Measurements from ENCODE around the gene TSPAN31.

Gene TSPAN31

GRCh38 chr12:57740656-57741412 is 4.0 kb upstream of the TSPAN31 start:
- TF ChIP-seq TCF4 (CRISPR knock-in tag; IDR thresholded peaks at IDR 0.05; ENCODE audit: borderline replicate concordance) (no peak), CSRNP3 (CRISPR knock-in tag; IDR thresholded peaks at IDR 0.05) (no peak), GLIS3 (CRISPR knock-in tag; IDR thresholded peaks at IDR 0.05) (no peak), PPARA (CRISPR knock-in tag; IDR thresholded peaks at IDR 0.05; ENCODE audit: borderline replicate concordance) (no peak), RARB (CRISPR knock-in tag; IDR thresholded peaks at IDR 0.05) (no peak), CREB5 (CRISPR knock-in tag; IDR thresholded peaks at IDR 0.05; ENCODE audit: low read depth) (no peak), TSHZ2 (CRISPR knock-in tag; IDR thresholded peaks at IDR 0.05) (no peak), OSR1 (CRISPR knock-in tag; IDR thresholded peaks at IDR 0.05) (no peak), ZC3H10 (CRISPR knock-in tag; IDR thresholded peaks at IDR 0.05) (no peak), ZFP30 (CRISPR knock-in tag; IDR thresholded peaks at IDR 0.05) (no peak), ZNF565 (CRISPR knock-in tag; conservative IDR thresholded peaks at IDR 0.05; ENCODE audit: low read depth) (no peak)
- ATAC-seq = no peak

- no peak for ATAC-seq
- no peak for TF ChIP-seq RARB (CRISPR knock-in tag; IDR thresholded peaks at IDR 0.05)
- TF ChIP-seq ARNTL (CRISPR knock-in tag; IDR thresholded peaks at IDR 0.05; ENCODE audit: borderline replicate concordance, low read depth) = no peak
- TF ChIP-seq PATZ1 (CRISPR knock-in tag; IDR thresholded peaks at IDR 0.05; ENCODE audit: borderline replicate concordance) = no peak
- TF ChIP-seq CREB5 (CRISPR knock-in tag; IDR thresholded peaks at IDR 0.05; ENCODE audit: low read depth) = no peak
- TF ChIP-seq CSDC2 (CRISPR knock-in tag; IDR thresholded peaks at IDR 0.05) = no peak
These were observed 3.4 kb upstream of the TSPAN31 start for GRCh38 chr12:57741413-57741789.

- TF ChIP-seq ESRRG (CRISPR knock-in tag; IDR thresholded peaks at IDR 0.05) = no peak
- TF ChIP-seq TSHZ2 (CRISPR knock-in tag; IDR thresholded peaks at IDR 0.05) = no peak
- TF ChIP-seq PATZ1 (CRISPR knock-in tag; IDR thresholded peaks at IDR 0.05; ENCODE audit: borderline replicate concordance) = no peak
- TF ChIP-seq ZFP30 (CRISPR knock-in tag; IDR thresholded peaks at IDR 0.05) = no peak
- TF ChIP-seq ZC3H10 (CRISPR knock-in tag; IDR thresholded peaks at IDR 0.05) = no peak
- TF ChIP-seq OSR1 (CRISPR knock-in tag; IDR thresholded peaks at IDR 0.05) = no peak
- no peak for TF ChIP-seq SNAI2 (CRISPR knock-in tag; IDR thresholded peaks at IDR 0.05)
- TF ChIP-seq GLIS3 (CRISPR knock-in tag; IDR thresholded peaks at IDR 0.05) = no peak
- TF ChIP-seq PPARA (CRISPR knock-in tag; IDR thresholded peaks at IDR 0.05; ENCODE audit: borderline replicate concordance) = no peak
- TF ChIP-seq TOX (CRISPR knock-in tag; IDR thresholded peaks at IDR 0.05; ENCODE audit: borderline replicate concordance) = no peak
- no peak for TF ChIP-seq ARNTL (CRISPR knock-in tag; IDR thresholded peaks at IDR 0.05; ENCODE audit: borderline replicate concordance, low read depth)
- TF ChIP-seq ZFP3 (CRISPR knock-in tag; IDR thresholded peaks at IDR 0.05) = no peak
- TF ChIP-seq CSDC2 (CRISPR knock-in tag; IDR thresholded peaks at IDR 0.05) = no peak
- TF ChIP-seq BACH2 (CRISPR knock-in tag; IDR thresholded peaks at IDR 0.05; ENCODE audit: borderline replicate concordance) = no peak
- no peak for TF ChIP-seq ZNF70 (CRISPR knock-in tag; IDR thresholded peaks at IDR 0.05)
- TF ChIP-seq TCF4 (CRISPR knock-in tag; IDR thresholded peaks at IDR 0.05; ENCODE audit: borderline replicate concordance) = no peak
- ATAC-seq = no peak
These were observed 2.7 kb upstream of the TSPAN31 start for GRCh38 chr12:57741844-57742738.

All from SK-N-SH treated with all-trans-retinoic acid at 6 μM for 48 hours (cell line).